Measurements from ENCODE around the gene RREB1. TPM values are rescaled to one million over a fixed set of nuclear protein-coding genes. Genes with fewer than 3 reads are reported as not detected.

The RREB1 gene
- total and polyA plus RNA-seq, 7 donors = 6.0 to 31.9 (median 20.7) TPM

- no peak for DNase-seq
- H3K4me3 ChIP-seq = no peak overlapping the region
- H3K36me3 ChIP-seq = peaks cover 0 to 55% (median 20%) of the 10 kb centered on the region in 4 donors
- TF ChIP-seq POLR2AphosphoS5 (IDR thresholded peaks at IDR 0.05) = no peak
- TF ChIP-seq POLR2A (IDR thresholded peaks at IDR 0.05) = no peak
- TF ChIP-seq CTCF (IDR thresholded peaks at IDR 0.05) = no peak
- TF ChIP-seq EP300 (IDR thresholded peaks at IDR 0.05) = no peak
- H3K9me3 ChIP-seq = no peaks in the 10 kb centered on the region
- H3K4me1 ChIP-seq = peaks cover 0 to 9% (median 6%) of the 10 kb centered on the region in 4 donors
- no peaks in the 10 kb centered on the region for H3K27me3 ChIP-seq
- intact Hi-C loops (cut with DNase I) = loop anchor here (10.0 kb wide), 1 partner anchor 322 kb away; no protein-coding TSS in a partner anchor
- peak overlapping the region in 1 of 4 donors; percentile 38 for H3K27ac ChIP-seq
- WGBS, 2 donors = 39 to 67% methylated on average over 8 of the region's 8 CpGs
Measured at GRCh38 chr6:7236306-7237209, 128.8 kb downstream of the RREB1 start.

GRCh38 chr6:7237653-7238188 lies 130.0 kb downstream of the RREB1 start:
- WGBS, 2 donors = 93 to 95% methylated on average over 8 of the region's 8 CpGs
- H3K27ac ChIP-seq = no peak overlapping the region
- H3K4me1 ChIP-seq = peaks cover 0 to 17% (median 6%) of the 10 kb centered on the region in 4 donors
- H3K27me3 ChIP-seq = no peaks in the 10 kb centered on the region
- TF ChIP-seq CTCF (IDR thresholded peaks at IDR 0.05) (no peak), EP300 (IDR thresholded peaks at IDR 0.05) (no peak), POLR2A (IDR thresholded peaks at IDR 0.05) (no peak), POLR2AphosphoS5 (IDR thresholded peaks at IDR 0.05) (no peak)
- no peak overlapping the region for H3K4me3 ChIP-seq
- H3K36me3 ChIP-seq = peaks cover 0 to 50% (median 13%) of the 10 kb centered on the region in 4 donors
- DNase-seq = no peak
- H3K9me3 ChIP-seq = no peaks in the 10 kb centered on the region
- intact Hi-C loops (cut with DNase I) = loop anchor here (10.0 kb wide), 1 partner anchor 323 kb away; no protein-coding TSS in a partner anchor

DNA sequence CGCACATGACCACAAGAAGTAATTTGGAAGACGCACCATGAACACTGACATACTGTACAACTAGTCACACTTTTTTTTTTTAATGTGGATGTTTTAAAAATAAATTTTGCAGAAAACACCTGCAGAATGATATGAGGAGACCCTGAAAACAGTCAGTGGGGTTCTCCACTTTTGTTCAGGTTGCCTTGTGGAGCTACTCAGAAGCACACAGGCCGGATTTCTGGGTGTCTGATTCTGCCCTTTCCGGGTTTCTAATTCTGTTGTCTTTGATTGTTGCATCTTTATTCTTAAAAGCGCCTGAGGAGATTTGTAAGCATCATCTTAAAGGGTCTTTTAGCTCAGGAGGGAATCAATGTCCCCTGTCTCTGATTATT lies 130.8 kb downstream of the RREB1 start:
- TF ChIP-seq POLR2AphosphoS5 (IDR thresholded peaks at IDR 0.05) (no peak), CTCF (IDR thresholded peaks at IDR 0.05) (no peak), POLR2A (IDR thresholded peaks at IDR 0.05) (no peak)
- intact Hi-C loops (cut with DNase I) = loop anchor here (10.0 kb wide), 1 partner anchor 324 kb away; no protein-coding TSS in a partner anchor
- H3K27ac ChIP-seq = no peak overlapping the region

GRCh38 chr6:7238900-7239589 lies 131.3 kb downstream of the RREB1 start:
- Histone ChIP-seq H3K27me3 (no peaks in the 10 kb centered on the region), H3K36me3 (peaks cover 0 to 43% (median 10%) of the 10 kb centered on the region in 4 donors), H3K9me3 (no peaks in the 10 kb centered on the region), H3K27ac (peak overlapping the region in 2 of 4 donors; percentile 18 to 24), H3K4me3 (no peak overlapping the region), H3K4me1 (peaks cover 0 to 26% (median 6%) of the 10 kb centered on the region in 4 donors)
- peak; percentile 91 for DNase-seq
- 22 to 35% methylated on average over 10 of the region's 10 CpGs for WGBS, 2 donors
- intact Hi-C loops (cut with DNase I) = loop anchor here (10.0 kb wide), 1 partner anchor 324 kb away; no protein-coding TSS in a partner anchor
- TF ChIP-seq EP300 (IDR thresholded peaks at IDR 0.05) (no peak), POLR2AphosphoS5 (IDR thresholded peaks at IDR 0.05) (peak in 3 of 4 donors; percentile 4 to 45 (median 31)), CTCF (IDR thresholded peaks at IDR 0.05) (peak; percentile 32 to 66 (median 57))

More for the DNA sequence above, 130.8 kb downstream of the RREB1 start:
- H3K4me1 ChIP-seq = peaks cover 0 to 25% (median 6%) of the 10 kb centered on the region in 4 donors
- no peak overlapping the region for H3K4me3 ChIP-seq
- DNase-seq = no peak
- H3K27me3 ChIP-seq = no peaks in the 10 kb centered on the region
- H3K36me3 ChIP-seq = peaks cover 0 to 48% (median 12%) of the 10 kb centered on the region in 4 donors
- WGBS, 2 donors = 76 to 90% methylated on average over 5 of the region's 5 CpGs
- H3K9me3 ChIP-seq = no peaks in the 10 kb centered on the region

Data from sigmoid colon (tissue), 7 donors.